SK-N-MC (cell line): ENCODE data around the gene FAN1.

Experiments
- EZH2 ChIP-seq: fragments of 200-600 bp; sonication (generic); IDR thresholded peaks from one replicate; pipeline ENCODE4 v1.6.1; 2017; ENCODE audit warnings: antibody characterized with exemption
- POLR2AphosphoS5 ChIP-seq: IDR thresholded peaks from 2 replicates; pipeline ENCODE4 v1.6.1; 2012; ENCODE audit warnings: mild to moderate bottlenecking, low read depth, low read length, borderline replicate concordance

- TF ChIP-seq POLR2AphosphoS5 = no peak
- TF ChIP-seq EZH2 = no peak
These were observed 66.0 kb downstream of the FAN1 start for GRCh38 chr15:30969724-30970123.
